GM12878 (cell line): ENCODE measurements around the gene MICAL3. TPM values are rescaled to one million over a fixed set of nuclear protein-coding genes. Genes with fewer than 3 reads are reported as not detected.
A peak's percentile ranks its signal among the peaks of the same experiment; 100 is the strongest.
"Not testable (repeated sequence)": the region's sequence is repeated elsewhere in the genome, so short reads cannot be mapped to it uniquely, and the experiment has no call there.

Experiments
- ATAC-seq: fragments of 200-7000 bp; cut with Tn5 transposase; 3 replicates; pipeline ENCODE4 v1.9.1; 2020; ENCODE audit warnings: mild to moderate bottlenecking, moderate library complexity
- BruUV-seq: library from RNA; stranded (reverse); fragments of 400-500 nt; replicated peaks from 2 replicates; lab custom pipeline; 2021; lab: Mats Ljungman, UMichigan
- CTCF ChIA-PET: fragments of 300-600 bp; sonication (Branson Sonifier 250); formaldehyde crosslinking; extraction: SDS; loops from one replicate; lab custom pipeline; 2021; ENCODE audit warnings: inconsistent platforms; lab: Yijun Ruan, JAX
- POLR2A ChIA-PET: fragments of 350-600 bp; formaldehyde crosslinking; extraction: SDS; loops from one replicate; lab custom pipeline; 2021; ENCODE audit warnings: inconsistent platforms; lab: Charles Lee
- RAD21 ChIA-PET: fragments of 300-600 bp; sonication (Branson Sonifier 250); formaldehyde crosslinking; loops from one replicate; lab custom pipeline; 2023; ENCODE audit warnings: antibody characterized with exemption; ENCODE audit not compliant: unreplicated experiment; lab: Charles Lee
- SMC1A ChIA-PET: fragments of 300-600 bp; sonication (Branson Sonifier 250); formaldehyde crosslinking; loops from one replicate; lab custom pipeline; 2023; ENCODE audit not compliant: unreplicated experiment, uncharacterized antibody; lab: Charles Lee
- DNase-seq: peaks from one replicate; pipeline ENCODE4 v3.0.0-alpha.2; 2011; ENCODE audit warnings: low read depth, low spot score
- FAIRE-seq: peaks from 3 replicates; lab custom pipeline; 2011; peaks lifted over from hg19 to GRCh38; lab: Jason Lieb, UNC
- H2AFZ ChIP-seq: 2 replicates; pipeline ENCODE4 v1.6.0; 2011; ENCODE audit warnings: low read depth, low read length, control low read depth; ENCODE audit not compliant: control insufficient read depth
- H3K27ac ChIP-seq: 2 replicates; pipeline ENCODE4 v1.5.1; 2011; ENCODE audit warnings: control low read depth; ENCODE audit not compliant: control insufficient read depth, insufficient read depth
- H3K27me3 ChIP-seq, 2 experiments: replicated peaks in 1 of 2; 2 replicates each; pipeline versions ENCODE4 v1.6.0 to v1.6.1; 2011; ENCODE audit warnings: low read length in 1 of 2; ENCODE audit not compliant: control insufficient read depth in 2 of 2, insufficient read depth in 2 of 2
- H3K36me3 ChIP-seq, 2 experiments: 2 replicates each; pipeline ENCODE4 v1.5.1; 2011; ENCODE audit warnings: low read length in 1 of 2; ENCODE audit not compliant: control insufficient read depth in 2 of 2, insufficient read depth in 2 of 2
- H3K4me1 ChIP-seq: 2 replicates; pipeline ENCODE4 v1.6.1; 2011; ENCODE audit warnings: mild to moderate bottlenecking, low read length, moderate library complexity, mixed read lengths; ENCODE audit not compliant: control insufficient read depth, insufficient read depth
- H3K4me2 ChIP-seq: 2 replicates; pipeline ENCODE4 v1.6.0; 2011; ENCODE audit warnings: control low read depth; ENCODE audit not compliant: control insufficient read depth, insufficient read depth
- H3K4me3 ChIP-seq: fragments of 200-600 bp; sonication (generic); 2 replicates; pipeline ENCODE4 v1.5.1; 2016
- H3K79me2 ChIP-seq: 2 replicates; pipeline ENCODE4 v1.6.0; 2011; ENCODE audit warnings: low read length; ENCODE audit not compliant: control insufficient read depth, insufficient read depth
- H3K9ac ChIP-seq: 2 replicates; pipeline ENCODE4 v1.8.0; 2011; ENCODE audit warnings: low read length, control low read depth, mixed read lengths; ENCODE audit not compliant: control insufficient read depth, insufficient read depth
- H3K9me3 ChIP-seq: replicated peaks from 3 replicates; pipeline ENCODE4 v1.5.1; 2011; ENCODE audit warnings: mild to moderate bottlenecking, low read length; ENCODE audit not compliant: control insufficient read depth, insufficient read depth
- H4K20me1 ChIP-seq: 2 replicates; pipeline ENCODE4 v1.6.0; 2011; ENCODE audit not compliant: control insufficient read depth, insufficient read depth
- EZH2 ChIP-seq: IDR thresholded peaks from 2 replicates; pipeline ENCODE4 v1.6.1; 2012; ENCODE audit warnings: low read depth, mild to moderate bottlenecking, control low read depth, inconsistent platforms, low read length, borderline replicate concordance; ENCODE audit not compliant: control insufficient read depth
- NFYB ChIP-seq: IDR thresholded peaks from 2 replicates; pipeline ENCODE4 v1.6.1; 2011; ENCODE audit warnings: low read depth, mild to moderate bottlenecking, low read length, improper control_type of control experiment, moderate library complexity; ENCODE audit not compliant: insufficient read depth
- POLR2A ChIP-seq: IDR thresholded peaks from 2 replicates; pipeline ENCODE4 v1.6.1; 2011; ENCODE audit warnings: low read depth, mild to moderate bottlenecking, low read length
- STAT3 ChIP-seq: IDR thresholded peaks from 2 replicates; pipeline ENCODE4 v1.6.1; 2011; ENCODE audit warnings: low read depth, low read length, improper control_type of control experiment
- USF1 ChIP-seq: IDR thresholded peaks from 2 replicates; pipeline ENCODE4 v1.6.1; 2011; ENCODE audit warnings: borderline replicate concordance, low read depth, mild to moderate bottlenecking, moderate library complexity, mixed read lengths, low read length; ENCODE audit not compliant: insufficient read depth; ENCODE audit errors: extremely low read length
- WGBS: methylation state at CpG from one replicate; pipeline ENCODE4 v1.1.6; 2016; ENCODE audit warnings: low lambda C conversion rate; ENCODE audit not compliant: insufficient replicate concordance, insufficient coverage; ENCODE audit errors: missing lambda C conversion rate; 5-methylcytosine and 5-hydroxymethylcytosine counted together
- in situ Hi-C: fragments of 300-500 bp; cut with MboI; formaldehyde crosslinking; loops from 9 replicates; pipeline ENCODE4 v1.14.3; 2018; ENCODE audit warnings: mixed read lengths
- intact Hi-C: fragments of 100-400 bp; cut with micrococcal nuclease; formaldehyde crosslinking; loops from one replicate; pipeline ENCODE4 v1.14.2; 2022; ENCODE audit not compliant: unreplicated experiment
- polyA plus RNA-seq, 11 experiments: library from polyadenylated mRNA; depleted of rRNA in 4 of 11; unstranded in 6 of 11; stranded (reverse) in 5 of 11; fragments of >200 nt; fragmentation: Nextera tagmentation in 4 of 11; fragmentation: Illumina TruSeq in 1 of 11; extraction: Ambion mirVana in 4 of 11; extraction: Trizol in 1 of 11; gene quantifications; 1 replicate in 1 of 11; 2 replicates in 10 of 11; pipeline versions ENCODE4 v1.2.1 to v1.2.3, GENCODE V29; 2011 to 2016; ENCODE audit warnings: inconsistent platforms in 2 of 11, missing spikeins in 2 of 11, low read depth in 1 of 11
- total RNA-seq, 4 experiments: library from RNA; depleted of rRNA in 3 of 4; stranded (reverse); fragments of >200 nt in 3 of 4; fragmentation: Illumina TruSeq in 1 of 4; extraction: Trizol in 1 of 4; gene quantifications; 2 replicates each; pipeline versions ENCODE4 v1.2.1 to v1.2.3, GENCODE V29; 2013 to 2021

MICAL3 gene
- total and polyA plus RNA-seq, 10 of the 15 experiments (the other 5 are each of a cell fraction or from before 2014, with no cell fraction given) = 2.6 to 92.2 (median 24.0) TPM

- POLR2A ChIA-PET = no interaction called here
- no peak for TF ChIP-seq POLR2A
- no peak for TF ChIP-seq STAT3
- TF ChIP-seq NFYB = no peak
- TF ChIP-seq USF1 = no peak
- TF ChIP-seq EZH2 = no peak
- TF ChIP-seq, all 136 proteins: peak for 0
- Histone ChIP-seq H3K27ac (no peak overlapping the region), H3K4me3 (no peak overlapping the region), H2AFZ (no peak overlapping the region), H3K36me3 (peaks cover 9 to 31% of the 10 kb centered on the region in 2 experiments; a peak in 3 of 4 replicates), H3K9me3 (peaks cover 1% of the 10 kb centered on the region; the same call in 1 of the 3 replicates), H3K79me2 (no peaks in the 10 kb centered on the region), H3K4me1 (no peaks in the 10 kb centered on the region), H3K9ac (no peak overlapping the region), H4K20me1 (no peaks in the 10 kb centered on the region), H3K27me3 (no peaks in the 10 kb centered on the region), H3K4me2 (no peak overlapping the region)
- intact Hi-C loops (no loop called here), in situ Hi-C loops (no loop called here)
- CTCF ChIA-PET = no interaction called here
- FAIRE-seq (no peak), ATAC-seq (no peak), DNase-seq (no peak)
- SMC1A ChIA-PET = interaction anchor here (2.0 kb wide), 1 partner anchor 198 kb away, joined by 7 read pairs; no protein-coding TSS in a partner anchor
- RAD21 ChIA-PET = no interaction called here
- 78% methylated on average over 9 of the region's 10 CpGs for WGBS
- no TSS peak for BruUV-seq
Observed at GRCh38 chr22:17878186-17878694, 146.1 kb downstream of the MICAL3 start.

- ATAC-seq, H3K9me3 ChIP-seq, H3K27ac ChIP-seq, in situ Hi-C loops, H4K20me1 ChIP-seq, intact Hi-C loops, H3K4me2 ChIP-seq, H3K4me3 ChIP-seq, H3K4me1 ChIP-seq, H3K79me2 ChIP-seq, H3K9ac ChIP-seq, H3K27me3 ChIP-seq, POLR2A ChIA-PET, DNase-seq, H2AFZ ChIP-seq: not testable (repeated sequence)
- BruUV-seq = TSS peak; percentile 70
- ChIA-PET RAD21 (interaction anchor here (1.2 kb wide), 1 partner anchor 199 kb away, joined by 4 read pairs; no protein-coding TSS in a partner anchor), CTCF (interaction anchor here (1.6 kb wide), 1 partner anchor 199 kb away, joined by 6 read pairs; no protein-coding TSS in a partner anchor), SMC1A (interaction anchor here (1.3 kb wide), 1 partner anchor 199 kb away, joined by 4 read pairs; no protein-coding TSS in a partner anchor)
- FAIRE-seq = peak; percentile 90
- H3K36me3 ChIP-seq = peaks cover 9 to 34% of the 10 kb centered on the region in 2 experiments; a peak in 3 of 4 replicates
Observed at GRCh38 chr22:17876878-17877855, 147.2 kb downstream of the MICAL3 start.
